GM18951 (cell line): ENCODE results near the gene UTF1.

Source experiments
- POLR2A ChIP-seq: IDR thresholded peaks from 4 replicates; pipeline ENCODE4 v1.6.1; 2011; ENCODE audit warnings: mild to moderate bottlenecking; ENCODE audit not compliant: insufficient read length, insufficient read depth; ENCODE audit errors: extremely low read depth
- in situ Hi-C: fragments of 300-500 bp; cut with MboI; formaldehyde crosslinking; loops from one replicate; pipeline ENCODE4 v1.12.0; 2022; ENCODE audit warnings: low sequenced_read_pairs, mixed read lengths, inconsistent platforms; ENCODE audit not compliant: unreplicated experiment

UTF1 gene

GRCh38 chr10:133276435-133277201 is 46.6 kb downstream of the UTF1 start, which contains the start of gene ADAM8:
TSS of gene ADAM8 (minus strand) at chr10:133276868. CDS start at chr10:133276817, 51 bp downstream.
- TF ChIP-seq POLR2A, result peak; percentile 89
- in situ Hi-C loops, result no loop called here

GRCh38 chr10:133277277-133277992 is 47.4 kb downstream of the UTF1 start:
- in situ Hi-C loops, result no loop called here
- no peak for TF ChIP-seq POLR2A

- TF ChIP-seq POLR2A, result no peak
- in situ Hi-C loops, result no loop called here
Observed at GRCh38 chr10:133277993-133278576, 48.1 kb downstream of the UTF1 start.

- TF ChIP-seq POLR2A, result no peak
- in situ Hi-C loops, result no loop called here
Observed at GRCh38 chr10:133278577-133279265, 48.7 kb downstream of the UTF1 start.

GRCh38 chr10:133279326-133280226 is 49.6 kb downstream of the UTF1 start:
- in situ Hi-C loops, result no loop called here
- TF ChIP-seq POLR2A, result no peak

GRCh38 chr10:133280391-133281059 is 50.5 kb downstream of the UTF1 start:
- no peak for TF ChIP-seq POLR2A

GRCh38 chr10:133281084-133281483 is 51.1 kb downstream of the UTF1 start:
- no peak for TF ChIP-seq POLR2A
- in situ Hi-C loops, result no loop called here

More at GRCh38 chr10:133280391-133281059, 50.5 kb downstream of the UTF1 start:
- in situ Hi-C loops, result no loop called here
